Rectal smooth muscle tissue (tissue), 1 donor: ENCODE results near the gene SVEP1.
A peak's percentile ranks its signal among the peaks of the same experiment; 100 is the strongest.

ENCODE experiments used
- H3K27ac ChIP-seq: one replicate; pipeline ENCODE4 v1.7.0; 2013; ENCODE audit warnings: low read depth, low read length, inconsistent platforms
- H3K27me3 ChIP-seq: one replicate; pipeline ENCODE4 v1.7.0; 2013; ENCODE audit warnings: low read length; ENCODE audit not compliant: control insufficient read depth, insufficient read depth
- H3K36me3 ChIP-seq: one replicate; pipeline ENCODE4 v1.7.0; 2013; ENCODE audit warnings: low read length; ENCODE audit not compliant: control insufficient read depth, insufficient read depth
- H3K4me1 ChIP-seq: one replicate; pipeline ENCODE4 v1.7.0; 2013; ENCODE audit warnings: low read length; ENCODE audit not compliant: control insufficient read depth, insufficient read depth
- H3K4me3 ChIP-seq: one replicate; pipeline ENCODE4 v1.7.0; 2013; ENCODE audit warnings: low read length
- H3K9ac ChIP-seq: one replicate; pipeline ENCODE4 v1.7.0; 2013; ENCODE audit warnings: low read length

SVEP1 gene

GRCh38 chr9:110573305-110573704, 6.2 kb downstream of the SVEP1 start:
- Histone ChIP-seq H3K4me3 (no peak overlapping the region), H3K36me3 (no peaks in the 10 kb centered on the region), H3K4me1 (no peaks in the 10 kb centered on the region), H3K27ac (no peak overlapping the region), H3K27me3 (no peaks in the 10 kb centered on the region), H3K9ac (no peak overlapping the region)

GRCh38 chr9:110571801-110572483, 7.6 kb downstream of the SVEP1 start:
- H3K36me3 ChIP-seq = no peaks in the 10 kb centered on the region
- H3K4me3 ChIP-seq = no peak overlapping the region
- no peaks in the 10 kb centered on the region for H3K4me1 ChIP-seq
- no peak overlapping the region for H3K27ac ChIP-seq
- H3K9ac ChIP-seq = no peak overlapping the region
- no peaks in the 10 kb centered on the region for H3K27me3 ChIP-seq

- no peaks in the 10 kb centered on the region for H3K27me3 ChIP-seq
- H3K36me3 ChIP-seq = no peaks in the 10 kb centered on the region
- H3K27ac ChIP-seq = no peak overlapping the region
- H3K9ac ChIP-seq = no peak overlapping the region
- H3K4me1 ChIP-seq = no peaks in the 10 kb centered on the region
- H3K4me3 ChIP-seq = no peak overlapping the region
These were observed 13.4 kb downstream of the SVEP1 start for GRCh38 chr9:110566156-110566555.

- Histone ChIP-seq H3K9ac (no peak overlapping the region), H3K27me3 (no peaks in the 10 kb centered on the region), H3K27ac (no peak overlapping the region), H3K4me1 (no peaks in the 10 kb centered on the region), H3K4me3 (no peak overlapping the region), H3K36me3 (no peaks in the 10 kb centered on the region)
These were observed 17.7 kb downstream of the SVEP1 start for GRCh38 chr9:110561826-110562225.

GRCh38 chr9:110559869-110560268, 19.7 kb downstream of the SVEP1 start:
- Histone ChIP-seq H3K27ac (no peak overlapping the region), H3K27me3 (no peaks in the 10 kb centered on the region), H3K36me3 (no peaks in the 10 kb centered on the region), H3K4me1 (peaks cover 4% of the 10 kb centered on the region), H3K4me3 (no peak overlapping the region), H3K9ac (no peak overlapping the region)

- Histone ChIP-seq H3K27me3 (no peaks in the 10 kb centered on the region), H3K4me3 (no peak overlapping the region), H3K4me1 (peaks cover 4% of the 10 kb centered on the region), H3K27ac (peak overlapping the region; percentile 22), H3K36me3 (no peaks in the 10 kb centered on the region), H3K9ac (no peak overlapping the region)
These were observed 23.8 kb downstream of the SVEP1 start for GRCh38 chr9:110555551-110556331.

GRCh38 chr9:110546411-110546871, 33.1 kb downstream of the SVEP1 start:
- no peak overlapping the region for H3K27ac ChIP-seq
- no peak overlapping the region for H3K4me3 ChIP-seq
- H3K4me1 ChIP-seq = no peaks in the 10 kb centered on the region
- no peak overlapping the region for H3K9ac ChIP-seq
- H3K27me3 ChIP-seq = no peaks in the 10 kb centered on the region
- H3K36me3 ChIP-seq = no peaks in the 10 kb centered on the region

- Histone ChIP-seq H3K36me3 (no peaks in the 10 kb centered on the region), H3K4me3 (no peak overlapping the region), H3K27me3 (no peaks in the 10 kb centered on the region), H3K27ac (peak overlapping the region; percentile 14), H3K4me1 (no peaks in the 10 kb centered on the region), H3K9ac (no peak overlapping the region)
These were observed 33.8 kb downstream of the SVEP1 start for GRCh38 chr9:110545705-110546104.

- no peak overlapping the region for H3K27ac ChIP-seq
- H3K27me3 ChIP-seq = no peaks in the 10 kb centered on the region
- no peaks in the 10 kb centered on the region for H3K36me3 ChIP-seq
- H3K9ac ChIP-seq = no peak overlapping the region
- no peaks in the 10 kb centered on the region for H3K4me1 ChIP-seq
- H3K4me3 ChIP-seq = no peak overlapping the region
These were observed 35.9 kb downstream of the SVEP1 start for GRCh38 chr9:110543631-110544051.

- Histone ChIP-seq H3K9ac (no peak overlapping the region), H3K4me3 (no peak overlapping the region), H3K36me3 (no peaks in the 10 kb centered on the region), H3K4me1 (peaks cover 2% of the 10 kb centered on the region), H3K27me3 (no peaks in the 10 kb centered on the region), H3K27ac (no peak overlapping the region)
These were observed 37.6 kb downstream of the SVEP1 start for GRCh38 chr9:110541950-110542349.

- Histone ChIP-seq H3K4me1 (peaks cover 4% of the 10 kb centered on the region), H3K27me3 (no peaks in the 10 kb centered on the region), H3K9ac (no peak overlapping the region), H3K27ac (no peak overlapping the region), H3K4me3 (no peak overlapping the region), H3K36me3 (no peaks in the 10 kb centered on the region)
These were observed 40.9 kb downstream of the SVEP1 start for GRCh38 chr9:110538647-110539041.

GRCh38 chr9:110537841-110538646, 41.5 kb downstream of the SVEP1 start:
- Histone ChIP-seq H3K4me3 (no peak overlapping the region), H3K27me3 (no peaks in the 10 kb centered on the region), H3K36me3 (no peaks in the 10 kb centered on the region), H3K27ac (no peak overlapping the region), H3K4me1 (peaks cover 4% of the 10 kb centered on the region), H3K9ac (no peak overlapping the region)
